NCI-H345 treated with DMSO at 0.1 percent for 48 hours (cell line): ENCODE measurements around the gene IL20.

ENCODE experiments used
- DNase-seq: peaks from one replicate; lab custom pipeline; 2025; ENCODE audit not compliant: unreplicated experiment; lab: John Stamatoyannopoulos, UW

IL20 gene

GRCh38 chr1:206864939-206865671 lies at the start of gene IL20:
Gene IL20, plus strand, starts transcription at chr1:206865623. Its CDS starts 230 bp downstream, at chr1:206865853.
- DNase-seq: no peak

- DNase-seq: no peak
Measured at GRCh38 chr1:206816390-206817287, 48.8 kb upstream of the IL20 start.

- DNase-seq: peak; percentile 60
Measured at GRCh38 chr1:206821493-206821892, 43.9 kb upstream of the IL20 start.

DNA sequence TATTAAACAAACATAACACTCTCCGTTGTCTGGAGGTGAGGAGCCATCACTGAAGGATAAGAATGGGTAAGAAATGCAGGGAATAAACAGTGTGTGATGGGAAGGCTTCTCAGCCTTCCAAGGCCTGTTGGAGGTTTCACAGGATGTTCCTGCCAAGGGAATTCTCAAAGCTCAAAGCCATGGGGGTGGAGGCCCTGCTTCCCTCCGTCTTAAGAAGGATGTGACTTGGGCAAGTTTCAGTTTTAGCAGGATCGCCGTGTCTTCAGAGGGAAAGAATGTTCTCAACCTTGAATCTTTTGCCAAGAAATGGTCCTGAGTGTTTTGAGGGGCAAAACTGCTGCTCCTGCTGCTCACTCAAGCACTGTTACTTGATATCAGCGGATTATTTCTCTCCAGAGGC lies 41.7 kb upstream of the IL20 start:
- DNase-seq: no peak

- DNase-seq: no peak
Measured at GRCh38 chr1:206824331-206824730, 41.1 kb upstream of the IL20 start.

DNA sequence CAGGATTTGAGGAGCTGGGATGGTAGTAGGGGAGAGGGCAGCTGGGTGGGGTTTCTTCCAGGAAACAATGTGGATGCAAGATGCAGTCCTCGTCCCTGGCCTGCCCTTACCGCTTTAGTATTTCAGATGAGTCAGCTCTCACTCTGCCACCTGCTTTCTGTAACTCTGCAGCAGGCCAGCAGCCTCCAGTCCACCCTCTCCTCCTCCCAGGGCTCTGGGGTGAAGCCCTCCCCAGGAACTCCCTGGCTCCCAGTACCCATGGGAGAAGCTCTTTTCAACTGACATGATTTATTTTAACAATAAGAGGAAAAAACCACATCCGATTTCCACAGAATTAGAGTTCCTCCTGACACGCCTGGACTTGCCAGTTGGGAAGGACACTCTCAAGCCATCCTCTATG lies 39.0 kb upstream of the IL20 start:
- no peak for DNase-seq

DNA sequence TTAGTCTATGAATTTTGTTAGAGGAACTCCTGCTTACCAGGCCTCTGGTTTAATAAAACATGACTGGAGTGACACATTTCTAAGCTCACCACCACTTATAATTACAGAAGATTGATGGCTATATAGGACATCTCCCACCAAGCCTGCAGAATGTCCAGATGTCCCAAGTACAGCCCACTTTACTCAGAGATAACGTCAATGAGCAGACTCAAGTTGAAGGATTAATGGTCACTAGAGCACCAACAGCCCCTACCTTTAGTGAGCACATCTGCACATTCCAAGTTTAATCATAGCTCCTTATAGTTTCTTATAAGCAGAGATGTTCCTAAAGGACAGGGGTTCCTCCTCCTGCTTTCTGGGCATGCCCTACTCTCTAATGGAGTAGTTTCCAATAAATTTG lies 37.4 kb upstream of the IL20 start:
- DNase-seq: no peak

DNA sequence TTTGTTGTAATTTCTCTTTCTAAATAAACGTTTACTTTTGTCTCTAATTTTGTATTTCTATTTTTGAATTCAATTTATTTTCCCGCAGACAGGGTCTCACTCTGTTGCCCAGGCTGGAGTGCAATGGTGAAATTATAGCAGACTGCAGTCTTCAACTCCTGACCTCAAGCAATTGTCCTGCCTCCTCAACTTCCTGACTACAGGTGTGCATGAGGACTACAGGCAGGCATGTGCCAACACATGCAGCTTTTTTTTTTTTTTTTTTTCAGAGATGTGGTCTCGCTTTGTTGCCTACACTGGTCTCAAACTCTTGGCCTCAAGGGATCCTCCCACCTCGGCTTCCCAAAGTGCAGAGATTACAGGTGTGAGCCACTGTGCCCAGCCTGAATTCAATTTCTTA lies 36.7 kb upstream of the IL20 start:
- no peak for DNase-seq

- DNase-seq: no peak
Measured at GRCh38 chr1:206829282-206829681, 36.1 kb upstream of the IL20 start.

DNA sequence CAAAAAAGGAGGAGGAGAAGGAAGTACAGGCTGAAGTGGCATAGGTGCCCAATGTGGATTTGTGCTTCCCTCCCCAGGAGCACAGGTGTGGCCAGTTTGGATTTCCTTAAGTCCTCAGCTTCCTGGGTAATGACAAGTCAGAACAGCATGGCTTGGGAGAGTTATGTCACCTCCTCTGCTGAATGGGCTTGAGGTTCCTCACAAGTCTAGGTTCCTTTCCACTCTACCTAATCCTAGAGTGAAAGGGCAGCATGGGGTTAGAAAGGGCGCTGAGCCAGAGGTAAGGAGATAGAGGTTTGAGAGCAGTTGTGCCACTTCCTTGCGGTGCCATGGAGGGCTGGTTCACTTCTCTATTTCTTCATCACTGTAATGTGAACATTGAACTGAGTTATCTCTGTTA lies 35.5 kb upstream of the IL20 start:
- no peak for DNase-seq

DNA sequence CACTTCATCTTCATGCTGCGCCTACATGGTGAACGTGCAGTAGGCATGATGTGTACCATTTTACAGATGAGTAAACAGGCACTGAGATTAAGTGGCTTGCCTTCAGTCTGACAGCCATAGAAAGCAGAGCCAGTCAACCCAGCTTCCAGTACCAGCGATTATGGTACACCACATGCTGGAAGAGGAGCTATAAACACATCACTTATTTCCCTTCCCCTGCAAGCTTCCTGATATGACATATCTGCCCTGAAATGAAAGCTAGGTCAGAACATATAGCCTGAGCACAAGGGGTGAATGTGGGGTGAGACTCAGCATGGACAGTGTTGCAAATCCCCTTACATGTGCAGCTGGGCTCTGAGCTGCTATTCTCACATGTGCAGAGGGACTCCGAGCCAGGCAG lies 33.8 kb upstream of the IL20 start:
- DNase-seq: no peak

GRCh38 chr1:206832352-206832880 lies 33.0 kb upstream of the IL20 start:
- DNase-seq: no peak

DNA sequence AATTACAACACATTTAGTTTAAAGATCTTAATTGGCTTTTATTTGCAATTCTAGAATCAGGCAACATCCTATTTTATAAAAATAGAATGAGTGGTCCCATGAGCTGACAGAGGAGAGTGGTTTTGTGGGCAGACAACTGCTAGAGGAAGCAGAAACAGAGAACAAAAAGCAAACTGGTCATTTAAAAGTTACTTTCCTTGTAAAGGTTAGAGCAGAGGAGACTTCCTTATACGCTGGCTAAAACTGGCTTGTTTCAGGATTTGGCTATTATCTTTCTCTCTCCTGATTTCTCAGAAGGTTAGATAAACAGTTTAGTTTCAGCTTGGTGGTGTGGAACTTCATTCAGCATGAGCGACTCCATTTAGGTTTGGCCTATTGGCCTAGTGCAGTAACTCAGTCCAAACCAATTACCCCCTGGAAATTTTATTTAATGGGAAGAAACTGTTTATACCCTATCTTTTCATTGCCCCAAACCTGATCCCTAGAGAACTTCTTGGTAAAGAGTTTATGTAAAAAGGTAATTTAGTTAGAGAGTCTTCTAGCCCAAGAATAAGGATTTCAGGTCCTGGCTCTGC lies 32.2 kb upstream of the IL20 start:
- no peak for DNase-seq

GRCh38 chr1:206833801-206834200 lies 31.6 kb upstream of the IL20 start:
- DNase-seq: peak; percentile 34

- DNase-seq: no peak
Measured at GRCh38 chr1:206834217-206834616, 31.2 kb upstream of the IL20 start.

GRCh38 chr1:206834711-206835110 lies 30.7 kb upstream of the IL20 start:
- DNase-seq: no peak

DNA sequence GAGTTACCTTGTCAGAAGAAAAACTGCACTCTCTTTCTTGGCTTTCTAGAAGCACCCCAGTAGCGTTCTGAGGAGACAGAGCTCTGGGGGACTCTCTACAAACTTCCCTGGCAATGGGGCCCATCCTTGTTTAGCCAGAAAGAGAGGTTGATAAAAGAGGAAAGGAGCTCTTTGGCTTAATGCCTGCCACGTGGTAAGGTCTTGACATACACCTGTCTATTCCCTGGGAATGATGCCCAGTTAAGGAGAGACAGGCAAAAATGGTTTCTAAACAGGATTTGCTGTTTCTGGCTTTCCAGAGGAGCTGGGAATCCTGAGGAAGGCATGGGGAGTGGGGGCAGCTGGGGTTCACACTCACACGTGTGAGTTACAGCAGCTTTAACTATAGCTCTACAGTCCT lies 30.2 kb upstream of the IL20 start:
- DNase-seq: no peak

DNA sequence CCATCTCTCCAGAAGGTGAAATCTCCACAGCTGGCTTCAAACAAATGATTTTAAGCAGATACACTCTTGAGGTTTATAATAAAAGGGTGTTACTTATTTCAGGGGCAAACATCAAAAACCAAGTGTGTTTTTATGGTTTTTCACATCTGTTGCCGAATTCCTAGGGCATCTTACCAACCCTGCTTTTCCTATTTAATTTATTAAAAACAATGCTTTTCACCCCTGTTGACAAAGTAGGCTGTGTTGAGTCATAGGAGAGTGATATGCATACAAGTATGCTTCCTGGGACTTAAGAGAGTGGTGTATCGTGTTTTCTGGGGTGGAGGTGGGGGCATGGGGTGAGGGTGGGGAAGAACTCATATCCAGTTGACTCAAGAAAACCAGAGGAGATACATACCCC lies 29.3 kb upstream of the IL20 start:
- no peak for DNase-seq

DNA sequence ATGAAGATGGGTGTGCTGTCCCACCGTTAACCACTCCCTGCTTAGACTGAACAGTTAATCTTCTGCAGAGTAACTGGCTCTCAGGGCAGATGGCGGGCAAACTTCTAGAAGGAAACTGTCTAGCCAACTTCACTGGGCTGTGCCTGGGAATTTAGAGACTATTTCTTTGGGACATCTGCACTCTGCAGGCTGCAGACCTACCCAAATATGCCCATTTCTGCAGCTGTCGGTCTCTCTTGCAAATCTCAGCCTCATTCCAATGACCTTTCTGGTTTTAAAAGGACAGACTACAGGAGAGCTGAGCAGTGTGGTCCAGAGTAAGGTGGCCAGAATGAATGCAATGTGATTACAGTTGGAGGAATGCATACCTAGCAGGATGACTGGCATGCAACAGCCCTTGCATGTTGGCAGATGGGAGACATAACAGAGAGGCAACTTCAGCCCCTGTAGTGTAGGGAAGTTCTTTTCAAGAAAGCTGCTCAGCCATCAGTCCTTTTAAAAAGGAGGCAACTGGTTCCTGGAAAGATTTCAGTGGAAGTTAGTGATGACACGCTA lies 26.3 kb upstream of the IL20 start:
- no peak for DNase-seq

DNA sequence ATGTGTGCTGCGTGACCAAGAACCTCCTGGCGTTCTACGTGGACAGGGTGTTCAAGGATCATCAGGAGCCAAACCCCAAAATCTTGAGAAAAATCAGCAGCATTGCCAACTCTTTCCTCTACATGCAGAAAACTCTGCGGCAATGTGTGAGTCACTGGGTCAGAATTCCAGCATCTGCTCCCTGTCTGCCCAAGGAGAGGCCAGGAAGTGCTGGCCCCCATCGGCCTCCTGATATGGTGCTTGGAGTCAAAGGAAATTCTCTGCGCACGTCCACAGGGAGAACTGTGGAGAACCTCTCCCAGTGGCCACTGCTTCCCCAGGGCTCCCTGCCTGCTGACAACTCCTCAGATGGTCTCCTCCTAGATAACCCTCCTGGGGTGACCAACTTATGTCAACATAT lies 25.6 kb upstream of the IL20 start:
- DNase-seq: no peak

DNA sequence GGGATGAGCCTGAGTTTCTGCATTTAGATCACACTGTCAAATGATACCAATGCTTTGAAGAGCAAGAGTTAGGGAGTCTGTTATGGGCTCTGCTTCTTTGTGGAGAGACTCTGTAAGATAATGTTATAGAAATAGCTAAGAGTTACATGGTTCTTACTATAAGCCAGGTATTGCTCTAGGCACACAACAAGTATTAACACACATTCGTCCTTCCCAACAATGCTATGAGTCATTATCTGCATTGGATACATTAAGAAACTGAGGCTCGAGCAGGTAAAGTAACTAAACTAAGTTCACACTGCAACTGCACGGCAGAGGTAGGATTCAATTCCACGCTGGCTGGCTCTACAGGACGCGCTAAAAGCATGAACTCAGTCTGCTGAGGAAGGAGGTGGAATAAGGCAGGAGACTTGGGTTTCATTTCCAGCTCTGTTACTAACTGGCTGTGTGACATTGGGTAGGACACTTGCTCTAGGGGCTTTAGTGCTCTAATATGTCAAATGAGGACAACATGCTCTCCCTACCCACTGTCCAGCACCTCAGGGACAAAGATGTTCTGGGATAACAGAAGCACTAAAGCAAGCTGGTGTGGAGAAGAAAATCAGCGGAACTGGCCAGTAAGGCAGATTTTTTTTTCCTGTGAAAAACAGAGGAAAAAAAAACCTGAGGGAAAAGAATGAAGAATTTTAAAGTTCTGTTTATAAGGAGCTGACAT lies 23.7 kb upstream of the IL20 start:
- DNase-seq: no peak
